ENCODE data around the gene MBOAT1.

Gene MBOAT1

DNA sequence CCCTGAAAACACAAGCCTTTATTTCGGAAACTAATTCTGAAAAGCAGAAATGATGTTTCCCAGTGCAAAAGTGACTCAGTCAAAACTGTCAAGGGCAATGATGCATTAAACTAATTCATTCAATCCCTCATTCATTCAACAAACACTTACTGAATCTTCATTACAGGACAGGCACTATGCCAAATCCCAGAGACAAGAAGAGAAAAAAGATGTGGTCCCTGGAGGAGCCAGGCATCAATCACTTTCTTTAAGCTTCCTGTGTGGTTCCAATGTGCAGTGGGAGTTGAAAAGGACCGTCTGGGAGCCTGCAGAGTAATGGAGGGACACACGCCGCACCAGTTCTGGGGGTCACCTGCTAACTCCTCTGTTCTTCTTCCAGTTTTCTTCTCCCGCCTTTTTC is 113.1 kb downstream of the MBOAT1 start:
- no peak for DNase-seq (ENCODE audit: low spot score)

DNA sequence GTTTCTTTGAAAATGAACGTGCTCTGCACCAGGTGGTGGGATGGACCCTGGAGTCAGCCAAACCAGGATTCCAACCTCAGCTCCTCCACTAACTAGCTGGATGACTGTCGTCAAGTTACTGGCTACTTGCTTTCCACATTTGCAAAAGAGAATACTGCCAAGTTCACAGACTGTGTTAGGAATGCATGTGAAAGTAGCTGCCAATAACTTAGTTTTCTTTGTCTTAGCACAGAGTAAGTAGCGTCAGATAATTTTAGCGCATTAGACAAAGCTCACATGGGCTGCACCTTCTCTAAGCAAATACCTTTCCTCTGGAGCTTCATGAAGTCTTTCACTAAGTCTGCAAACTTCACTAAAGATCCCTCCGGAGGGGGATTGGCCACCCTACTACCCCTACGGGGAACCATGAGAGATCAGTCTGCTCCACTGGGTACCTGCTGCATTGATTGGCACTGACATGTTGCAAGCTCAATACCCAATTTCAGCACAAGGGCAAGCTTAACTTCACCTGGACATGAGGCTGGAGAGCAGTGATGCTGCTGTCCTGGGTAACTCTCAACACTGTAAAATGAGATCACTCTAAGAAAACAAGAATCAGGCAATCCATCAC is 113.9 kb downstream of the MBOAT1 start:
- DNase-seq (ENCODE audit: low spot score) = no peak

- DNase-seq (ENCODE audit: low spot score) = no peak
These were observed 115.7 kb downstream of the MBOAT1 start for GRCh38 chr6:20096536-20096935.

GRCh38 chr6:20095436-20095835 is 116.8 kb downstream of the MBOAT1 start:
- DNase-seq (ENCODE audit: low spot score) = no peak

GRCh38 chr6:20092071-20092566 is 120.2 kb downstream of the MBOAT1 start:
- DNase-seq (ENCODE audit: low spot score) = peak; percentile 65

- DNase-seq (ENCODE audit: low spot score) = no peak
These were observed 125.3 kb downstream of the MBOAT1 start for GRCh38 chr6:20086992-20087391.

DNA sequence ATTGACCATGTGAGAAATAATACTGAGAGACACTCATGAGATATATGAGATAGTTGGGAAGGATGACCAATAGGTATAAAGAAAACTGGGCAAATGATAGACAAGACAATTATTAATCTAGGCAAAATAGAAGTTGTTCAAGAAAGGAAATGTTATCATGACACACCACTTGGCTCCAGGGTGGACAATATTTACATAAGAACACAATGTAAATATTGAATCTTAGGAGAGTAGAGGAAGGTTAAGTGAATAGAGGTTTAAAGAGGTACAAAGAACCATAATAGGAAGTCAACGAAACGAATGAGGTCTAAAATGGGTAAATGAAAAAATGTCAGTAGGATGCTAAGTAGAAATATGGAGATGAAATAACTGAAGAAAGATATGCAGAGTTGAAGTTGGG is 126.5 kb downstream of the MBOAT1 start:
- DNase-seq (ENCODE audit: low spot score) = no peak

- DNase-seq (ENCODE audit: low spot score) = no peak
These were observed 127.9 kb downstream of the MBOAT1 start for GRCh38 chr6:20084411-20084810.

DNA sequence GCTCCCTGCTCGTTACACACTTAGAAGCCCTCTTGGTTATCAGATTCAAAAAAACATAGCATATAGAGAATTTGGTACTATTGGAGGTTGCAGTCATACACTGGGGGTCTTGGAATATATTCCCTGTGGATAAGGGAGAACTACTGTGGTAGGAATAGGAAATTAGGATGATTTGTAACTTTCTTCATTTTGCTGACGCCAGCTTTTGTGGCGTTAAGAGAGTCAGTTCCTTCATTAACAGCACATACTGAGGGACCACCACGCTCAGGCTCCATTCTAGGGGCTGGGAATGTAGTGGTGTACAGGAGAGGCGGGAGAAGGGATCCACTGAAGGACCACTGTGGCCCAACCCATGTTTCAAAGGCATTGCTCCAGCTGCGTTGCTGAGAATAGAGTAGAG is 140.3 kb downstream of the MBOAT1 start:
- no peak for DNase-seq (ENCODE audit: low spot score)

- DNase-seq (ENCODE audit: low spot score) = no peak
These were observed 142.2 kb downstream of the MBOAT1 start for GRCh38 chr6:20070047-20070446.

GRCh38 chr6:20069021-20069522 is 143.2 kb downstream of the MBOAT1 start:
- DNase-seq (ENCODE audit: low spot score) = no peak

DNA sequence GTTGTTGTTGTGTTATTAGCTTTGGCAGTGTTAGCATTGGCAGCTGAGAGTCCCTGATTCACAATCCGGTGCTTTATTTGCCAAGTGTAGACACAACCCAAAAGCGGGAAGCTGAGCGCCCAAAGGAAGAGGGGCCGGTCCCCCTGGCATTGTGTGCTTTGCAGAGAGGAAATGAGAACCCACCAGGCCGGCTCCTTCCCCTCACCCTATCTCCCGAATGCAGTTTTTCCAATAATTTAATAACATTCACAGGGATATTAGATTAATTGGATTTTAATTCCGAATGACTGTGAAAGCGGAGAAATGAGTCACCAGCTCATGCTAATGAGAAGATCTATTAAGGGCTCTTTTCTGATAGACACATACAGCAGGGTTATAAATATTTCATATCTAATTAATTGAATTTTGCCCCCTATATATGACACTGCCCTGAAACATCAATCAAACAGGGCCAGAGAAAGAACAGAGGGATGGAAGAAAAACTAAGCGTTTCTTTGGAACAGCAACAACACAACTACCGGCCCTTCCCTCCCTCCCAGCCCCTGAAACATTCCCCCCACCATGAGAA is 143.8 kb downstream of the MBOAT1 start:
- no peak for DNase-seq (ENCODE audit: low spot score)

DNA sequence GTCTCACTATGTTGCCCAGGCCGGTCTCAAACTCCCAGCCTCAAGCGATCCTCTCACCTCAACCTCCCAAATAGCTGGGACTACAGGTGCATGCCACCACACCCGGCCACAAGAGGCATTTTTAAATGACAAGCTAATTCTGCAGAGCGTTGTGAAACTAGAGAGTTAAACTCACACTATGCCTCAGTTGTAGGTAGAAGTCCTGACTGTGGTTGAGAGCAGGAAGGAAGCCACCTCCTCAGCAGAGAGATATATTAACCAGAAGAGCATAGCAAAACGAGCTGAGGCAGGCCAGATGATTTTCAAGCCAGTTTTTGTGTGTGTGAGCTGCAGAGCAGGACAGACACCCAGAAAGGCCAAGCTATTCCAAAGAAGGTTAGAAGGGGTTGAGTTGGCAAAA is 150.3 kb downstream of the MBOAT1 start:
- no peak for DNase-seq (ENCODE audit: low spot score)

- no peak for DNase-seq (ENCODE audit: low spot score)
These were observed 152.0 kb downstream of the MBOAT1 start for GRCh38 chr6:20060252-20060651.

DNA sequence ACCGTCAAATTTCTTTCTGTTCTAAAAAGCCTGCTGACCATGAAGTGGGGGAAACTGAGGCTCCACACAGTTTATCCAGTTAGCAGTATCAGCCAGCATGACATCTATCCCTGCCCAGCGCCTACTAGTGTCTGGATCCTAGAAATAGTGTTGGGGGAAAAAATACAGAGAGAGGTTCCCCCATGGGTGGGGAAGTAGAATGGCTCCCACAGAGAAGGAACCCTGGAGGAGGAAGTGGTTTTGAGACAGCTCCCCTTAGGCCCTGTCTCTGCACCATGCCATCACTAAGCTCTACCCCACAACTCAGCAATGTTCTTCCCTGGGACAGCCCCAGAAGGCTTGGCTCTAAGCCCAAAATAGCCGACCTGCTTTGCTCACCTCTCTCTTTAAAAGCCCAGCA is 153.4 kb downstream of the MBOAT1 start:
- DNase-seq (ENCODE audit: low spot score) = no peak

DNA sequence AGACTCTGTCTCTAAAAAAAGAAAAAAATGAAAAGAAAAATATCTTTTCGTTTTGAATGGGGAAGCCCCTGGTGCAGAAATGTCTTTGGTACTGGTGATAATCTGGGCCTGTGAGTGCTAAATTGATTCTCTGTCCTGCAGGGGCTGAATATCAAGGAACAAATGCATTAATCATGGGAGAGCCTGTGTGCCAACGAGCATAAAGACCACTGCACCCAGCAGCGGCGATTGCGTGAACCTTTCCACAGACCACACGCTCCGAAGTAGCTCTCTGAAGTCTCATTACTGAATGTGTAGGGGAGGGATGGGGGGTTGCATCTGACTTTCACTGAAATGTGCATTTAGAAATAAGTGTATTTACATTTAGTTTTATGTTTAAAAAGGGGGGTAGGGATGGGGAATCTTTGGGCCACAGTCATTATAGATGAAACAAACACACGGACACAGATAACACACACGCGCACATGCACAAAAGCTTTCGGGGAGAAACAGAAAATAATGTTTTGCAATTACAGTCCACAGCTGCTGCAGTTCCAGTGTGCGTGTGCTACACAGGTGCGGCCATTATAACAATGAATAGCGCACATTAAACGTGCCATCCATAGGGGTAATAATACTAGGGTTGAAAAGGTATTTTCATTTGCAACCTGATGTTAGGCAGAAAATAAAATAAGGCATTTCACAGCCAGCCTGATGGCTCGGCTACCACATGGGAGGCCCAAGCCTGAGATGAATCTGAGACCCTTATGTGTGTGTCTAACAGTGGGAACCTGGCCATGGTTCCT is 154.0 kb downstream of the MBOAT1 start:
- no peak for DNase-seq (ENCODE audit: low spot score)

GRCh38 chr6:20056350-20056992 is 155.8 kb downstream of the MBOAT1 start:
- DNase-seq (ENCODE audit: low spot score) = peak; percentile 55

- DNase-seq (ENCODE audit: low spot score) = no peak
These were observed 156.4 kb downstream of the MBOAT1 start for GRCh38 chr6:20055916-20056315.
